Measurements from ENCODE around the gene SUPT20H.
"Not testable (repeated sequence)": the region's sequence is repeated elsewhere in the genome, so short reads cannot be mapped to it uniquely, and the experiment has no call there.

SUPT20H gene

DNA sequence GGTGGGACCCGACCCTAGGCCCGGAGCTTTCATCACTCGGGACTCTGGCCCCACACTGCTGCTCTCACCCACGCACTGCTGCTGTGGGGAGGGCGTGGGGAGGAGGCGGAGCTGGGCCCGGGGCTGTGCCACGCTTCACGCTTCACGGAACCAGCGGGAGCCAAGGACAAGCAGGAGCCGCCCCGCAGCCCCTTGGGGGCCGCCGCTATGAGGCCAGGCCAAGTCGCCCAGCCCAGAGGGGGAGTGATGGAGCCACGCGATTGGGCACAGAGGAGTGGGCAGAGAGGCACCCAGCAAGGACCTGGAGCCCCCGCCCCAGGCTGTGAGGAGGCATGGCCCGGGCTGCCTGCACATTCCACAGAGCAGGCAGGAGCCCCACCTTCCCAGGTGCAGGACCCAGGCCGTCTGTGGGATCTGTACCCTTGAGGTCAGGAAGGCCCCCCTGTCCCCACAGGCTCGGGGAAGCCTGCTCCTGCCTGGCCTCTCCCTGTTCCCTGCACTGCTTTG is 10.2 kb upstream of the SUPT20H start:
- no peak for DNase-seq

DNA sequence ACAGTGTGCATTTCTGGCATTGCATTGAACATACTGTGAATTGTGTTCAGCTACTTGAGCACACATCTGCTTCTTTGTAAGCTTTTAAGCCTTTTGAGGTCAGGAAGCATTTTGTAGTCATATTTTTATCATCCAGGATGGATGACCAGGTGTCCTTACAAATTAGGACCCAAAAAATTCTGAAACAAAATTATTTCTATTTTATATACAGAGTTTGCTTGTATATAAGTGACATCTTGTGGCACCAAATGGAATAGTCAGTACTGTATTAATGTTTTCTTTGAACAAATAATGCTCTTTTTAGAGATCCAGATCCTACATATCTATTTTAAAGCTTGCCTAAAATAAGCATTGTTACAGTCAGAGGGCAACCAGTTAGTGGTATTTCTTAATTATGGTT is 9.5 kb upstream of the SUPT20H start:
- DNase-seq = peak; percentile 13

GRCh38 chr13:37067874-37068273 is 8.4 kb upstream of the SUPT20H start:
- DNase-seq = no peak

DNA sequence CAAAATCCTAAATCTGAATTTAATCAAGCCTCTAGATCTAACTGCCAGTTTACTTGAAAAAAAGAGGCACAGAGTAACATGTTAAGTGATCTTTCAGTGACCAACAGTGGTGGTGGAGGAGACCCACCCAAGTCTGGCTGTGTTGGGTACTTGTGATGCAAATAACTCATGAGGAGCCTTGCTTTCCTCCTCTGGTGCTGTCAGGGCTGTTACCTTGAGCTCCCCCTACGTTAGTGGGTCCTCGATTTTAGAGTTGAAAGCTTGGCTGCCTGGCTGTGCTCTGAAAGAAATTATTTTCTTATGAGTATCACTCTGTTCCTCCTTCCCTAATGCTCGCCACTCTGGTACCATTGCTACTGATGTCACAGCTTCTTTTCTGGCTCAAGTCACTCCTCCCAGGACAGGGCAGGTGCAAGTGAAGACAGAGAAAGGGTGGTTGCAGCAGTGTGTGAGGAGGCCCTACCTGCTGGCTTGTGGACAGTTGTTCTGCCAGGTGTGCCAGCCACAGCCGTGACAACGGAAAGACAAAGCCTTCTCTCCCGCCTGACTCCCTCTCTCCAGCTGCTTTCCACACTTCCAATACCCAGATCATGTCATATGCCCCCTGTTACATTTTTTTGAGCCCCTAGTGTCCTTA is 6.5 kb upstream of the SUPT20H start:
- DNase-seq = no peak

- DNase-seq = no peak
These were observed 332 bp upstream of the SUPT20H start for GRCh38 chr13:37059848-37060192.

GRCh38 chr13:37056228-37056627 is 3.3 kb downstream of the SUPT20H start:
- not testable (repeated sequence) for DNase-seq

- DNase-seq = not testable (repeated sequence)
These were observed 6.4 kb downstream of the SUPT20H start for GRCh38 chr13:37053111-37053510.

- no peak for DNase-seq
These were observed 9.7 kb downstream of the SUPT20H start for GRCh38 chr13:37049810-37050209.

DNA sequence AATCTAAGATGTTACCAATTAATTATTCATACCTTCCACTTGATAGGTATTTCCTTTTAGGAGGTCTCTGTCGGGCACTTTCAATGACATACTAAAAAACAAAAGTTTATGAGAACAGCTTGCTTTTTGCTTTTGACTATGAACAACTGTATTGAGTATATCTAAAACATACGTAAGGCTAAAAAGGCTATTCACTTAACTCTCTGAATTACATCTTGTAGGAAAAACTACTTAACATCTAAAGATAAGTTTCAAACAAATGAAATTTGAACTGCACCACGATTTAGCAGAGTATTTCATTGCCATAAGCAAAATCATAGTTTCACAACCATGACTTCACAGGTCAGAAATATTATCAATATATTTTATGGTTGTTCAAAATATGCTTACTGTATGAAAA is 11.6 kb downstream of the SUPT20H start:
- no peak for DNase-seq

GRCh38 chr13:37047032-37047431 is 12.5 kb downstream of the SUPT20H start:
- DNase-seq = no peak

DNA sequence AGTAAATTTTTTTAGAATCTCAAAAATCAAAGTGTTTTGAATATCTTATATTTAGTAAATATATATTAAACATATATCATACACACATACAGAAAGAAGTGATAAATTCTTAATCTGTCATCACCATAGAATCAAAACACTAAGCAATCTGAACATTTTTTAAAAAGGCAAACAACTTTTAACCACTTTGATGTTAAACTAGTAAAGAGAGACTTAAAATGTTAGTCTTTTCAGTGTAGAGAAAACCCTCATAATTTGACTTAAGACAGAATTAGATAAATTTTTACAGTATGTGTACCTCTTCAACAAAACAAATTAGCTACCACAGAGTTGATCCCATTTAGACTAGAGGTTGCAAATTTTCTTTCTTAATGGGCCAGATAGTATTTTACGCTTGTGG is 13.4 kb downstream of the SUPT20H start:
- no peak for DNase-seq

DNA sequence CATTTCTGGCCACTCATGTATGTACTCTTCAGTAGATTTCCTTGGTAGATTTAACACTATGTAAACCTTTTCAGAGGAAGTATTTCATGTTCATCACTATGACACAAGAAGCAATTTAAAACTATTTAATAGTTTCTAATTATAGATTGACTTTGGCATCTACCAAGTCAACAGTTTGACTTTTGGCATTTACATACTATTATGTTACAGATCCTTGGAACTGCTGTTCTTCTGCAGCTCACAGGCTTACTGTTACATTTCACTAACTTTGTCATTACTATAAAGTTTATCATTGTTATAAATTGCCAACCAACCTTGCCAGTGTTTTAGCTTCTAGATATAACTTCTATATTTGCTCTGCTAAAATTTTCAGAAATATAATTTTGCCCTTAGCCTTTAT is 18.7 kb downstream of the SUPT20H start:
- no peak for DNase-seq

DNA sequence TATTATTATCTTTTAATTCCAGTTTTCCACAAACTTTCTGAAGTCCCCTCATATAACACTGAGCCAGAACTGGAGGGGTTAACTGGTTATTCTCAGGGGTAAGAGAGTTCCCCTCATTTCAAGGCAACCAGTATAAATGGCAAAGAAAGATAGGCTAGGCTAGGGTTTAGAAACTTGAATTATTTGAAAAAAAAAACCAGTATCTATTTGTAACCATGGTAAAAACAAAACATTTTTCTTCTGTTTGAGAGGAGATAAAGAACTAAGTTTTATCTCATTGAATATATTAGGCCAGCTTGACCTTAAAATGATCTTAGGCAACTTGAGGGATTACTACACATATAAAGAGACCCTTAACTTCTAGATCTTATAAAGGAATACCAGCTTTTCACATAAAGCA is 19.6 kb downstream of the SUPT20H start:
- no peak for DNase-seq

DNA sequence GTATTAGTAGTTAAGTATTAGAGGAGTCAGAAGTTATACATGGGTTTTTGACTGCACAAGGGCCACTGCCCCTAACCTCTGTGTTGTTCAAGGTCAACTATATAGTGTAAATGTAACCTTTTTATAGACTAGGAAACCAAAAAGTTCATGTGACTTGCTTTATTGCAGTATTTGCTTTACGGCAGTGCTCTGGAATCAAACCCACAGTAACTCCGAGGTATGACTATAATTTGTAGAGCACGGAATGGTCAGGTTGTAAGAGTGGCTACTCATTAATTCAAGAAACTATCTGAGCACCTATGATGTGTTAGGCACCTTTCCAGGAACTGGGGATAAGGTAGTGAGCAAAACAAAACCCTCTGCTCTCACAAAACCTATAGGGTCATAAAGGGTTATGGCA is 22.2 kb downstream of the SUPT20H start:
- DNase-seq = no peak

- DNase-seq = peak; percentile 22
These were observed 29.9 kb downstream of the SUPT20H start for GRCh38 chr13:37029617-37030016.

- DNase-seq = no peak
These were observed 31.8 kb downstream of the SUPT20H start for GRCh38 chr13:37027639-37028038.

- no peak for DNase-seq
These were observed 32.7 kb downstream of the SUPT20H start for GRCh38 chr13:37026771-37027170.

DNA sequence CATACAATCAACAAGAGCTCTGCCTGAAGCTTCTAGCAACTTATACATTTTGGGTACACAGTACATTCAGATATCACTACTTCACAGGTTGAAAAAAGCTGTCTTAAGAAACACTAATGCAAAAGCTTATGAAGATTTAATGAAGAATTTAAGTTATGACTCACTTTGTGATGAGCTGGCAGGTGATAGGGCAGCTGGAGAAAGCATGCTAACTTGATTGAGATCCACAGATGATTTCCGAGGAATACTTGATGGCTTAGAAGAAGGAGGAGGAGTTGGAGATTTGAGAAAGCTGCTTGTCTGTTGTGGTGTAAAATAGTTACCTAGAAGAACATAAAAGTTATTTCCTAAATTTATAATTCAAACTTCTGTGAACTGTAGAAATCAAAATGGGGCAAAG is 35.6 kb downstream of the SUPT20H start:
- no peak for DNase-seq

DNA sequence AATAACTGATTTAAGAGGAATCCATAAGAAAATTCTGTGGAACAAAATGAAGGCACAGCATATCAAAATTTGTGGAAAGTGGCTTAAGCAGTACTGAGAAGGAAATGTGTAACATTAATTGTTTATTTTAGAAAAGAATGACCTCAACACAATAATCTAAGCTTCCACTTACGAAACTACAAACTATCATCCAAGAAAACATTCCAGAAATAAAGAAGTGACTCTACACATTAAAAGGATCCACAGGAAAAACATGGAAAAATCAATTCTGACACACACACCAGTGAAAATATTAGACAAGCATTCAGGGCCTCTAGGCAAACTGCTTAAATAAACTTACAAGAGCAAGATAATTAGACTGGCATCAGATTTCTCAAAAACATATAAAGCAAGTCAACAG is 44.9 kb downstream of the SUPT20H start:
- DNase-seq = peak; percentile 45

- no peak for DNase-seq
These were observed 47.7 kb downstream of the SUPT20H start for GRCh38 chr13:37011788-37012187.

- DNase-seq = no peak
These were observed 48.5 kb downstream of the SUPT20H start for GRCh38 chr13:37011002-37011401.

DNA sequence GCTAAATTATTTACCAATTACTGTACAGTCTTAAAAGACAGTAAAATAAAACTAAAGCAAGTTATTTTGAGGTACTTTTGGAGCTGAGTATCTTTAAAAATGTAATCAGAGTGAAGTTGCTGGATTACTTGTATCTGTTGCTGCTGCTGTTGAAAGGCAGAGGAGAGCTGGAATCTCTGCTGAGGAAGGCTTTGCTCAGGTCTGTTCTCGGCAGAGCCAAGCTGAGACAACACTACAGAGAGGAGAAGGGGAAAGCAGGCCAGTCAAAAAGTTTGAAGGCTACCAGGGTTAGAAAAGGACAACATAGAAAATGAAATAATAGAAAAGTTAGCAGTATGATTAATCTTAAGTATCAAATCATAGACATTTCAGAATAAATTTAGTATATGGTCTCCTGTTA is 49.1 kb downstream of the SUPT20H start:
- DNase-seq = no peak

- no peak for DNase-seq
These were observed 49.8 kb downstream of the SUPT20H start for GRCh38 chr13:37009692-37010091.

DNA sequence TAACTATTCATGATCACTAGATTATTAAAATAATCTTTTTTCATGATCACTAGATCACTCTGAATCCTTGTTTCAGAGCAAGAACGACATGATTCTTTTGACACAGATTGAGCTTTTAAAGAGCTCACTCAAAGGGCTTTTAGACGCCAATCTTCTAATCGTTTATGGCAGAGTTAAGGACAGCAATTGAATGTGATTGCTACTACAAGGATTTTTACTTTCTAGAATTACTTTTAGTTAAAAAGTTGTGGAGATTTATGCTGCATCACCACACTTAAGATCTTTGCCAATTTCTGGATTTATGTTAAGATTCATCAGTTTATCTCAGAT is 57.6 kb downstream of the SUPT20H start:
- no peak for DNase-seq

GRCh38 chr13:36999054-36999714 is 60.3 kb downstream of the SUPT20H start, which contains the start of gene ALG5:
TSS of gene ALG5 (minus strand) at chr13:36999340. CDS start at chr13:36999300, 40 bp downstream.
- peak; percentile 88 for DNase-seq
